HG02884 (cell line): ENCODE measurements around the gene CSAG3.
A peak's percentile ranks its signal among the peaks of the same experiment; 100 is the strongest.
"Not testable (repeated sequence)": the region's sequence is repeated elsewhere in the genome, so short reads cannot be mapped to it uniquely, and the experiment has no call there.

Experiments used
- ATAC-seq: cut with Tn5 transposase; IDR thresholded peaks from one replicate; pipeline ENCODE4 v1.9.1; 2021; ENCODE audit warnings: mild to moderate bottlenecking, moderate library complexity; ENCODE audit not compliant: unreplicated experiment

Gene CSAG3

GRCh38 chrX:152758918-152759317 lies at the start of gene CSAG3:
TSS of gene CSAG3 (plus strand) at chrX:152759218.
- ATAC-seq: not testable (repeated sequence)

GRCh38 chrX:152713195-152713594 lies 45.8 kb upstream of the CSAG3 start:
- not testable (repeated sequence) for ATAC-seq

- not testable (repeated sequence) for ATAC-seq
These were observed 44.9 kb upstream of the CSAG3 start, which contains the start of gene MAGEA2B for GRCh38 chrX:152713815-152714787. TSS of gene MAGEA2B (plus strand) at chrX:152714628. CDS start at chrX:152717107, 2,479 bp downstream.

- no peak for ATAC-seq
These were observed 33.6 kb upstream of the CSAG3 start for GRCh38 chrX:152725409-152725808.

- ATAC-seq: no peak
These were observed 25.6 kb upstream of the CSAG3 start, which contains the start of the genes CSAG1 and MAGEA12 for GRCh38 chrX:152733261-152733975. TSS of gene CSAG1 (minus strand) at chrX:152733721. CDS start at chrX:152732460, 1,261 bp downstream. TSS of gene MAGEA12 (plus strand) at chrX:152733757. CDS start at chrX:152736162, 2,405 bp downstream.

GRCh38 chrX:152734143-152734858 lies 24.7 kb upstream of the CSAG3 start:
- not testable (repeated sequence) for ATAC-seq

- no peak for ATAC-seq
These were observed 23.9 kb upstream of the CSAG3 start for GRCh38 chrX:152735101-152735500.

- ATAC-seq: no peak
These were observed 23.0 kb upstream of the CSAG3 start for GRCh38 chrX:152735860-152736511.

GRCh38 chrX:152736528-152736927 lies 22.5 kb upstream of the CSAG3 start:
- not testable (repeated sequence) for ATAC-seq

GRCh38 chrX:152738560-152738959 lies 20.5 kb upstream of the CSAG3 start:
- ATAC-seq: no peak

- ATAC-seq: not testable (repeated sequence)
These were observed 5.0 kb upstream of the CSAG3 start, which contains the start of gene MAGEA2 for GRCh38 chrX:152753686-152754650. TSS of gene MAGEA2 (minus strand) at chrX:152753842. CDS start at chrX:152751363, 2,479 bp downstream.

- ATAC-seq: not testable (repeated sequence)
These were observed 4.1 kb upstream of the CSAG3 start for GRCh38 chrX:152754871-152755270.

- ATAC-seq: not testable (repeated sequence)
These were observed 526 bp downstream of the CSAG3 start for GRCh38 chrX:152759544-152759943.

GRCh38 chrX:152761582-152761981 lies 2.6 kb downstream of the CSAG3 start:
- not testable (repeated sequence) for ATAC-seq

- ATAC-seq: not testable (repeated sequence)
These were observed 7.5 kb downstream of the CSAG3 start for GRCh38 chrX:152766562-152766961.

GRCh38 chrX:152769549-152770289 lies 10.7 kb downstream of the CSAG3 start, which contains the start of gene MAGEA6:
TSS of gene MAGEA6 (minus strand) at chrX:152769689. CDS start at chrX:152767650, 2,039 bp downstream.
- ATAC-seq: not testable (repeated sequence)

GRCh38 chrX:152787062-152787461 lies 28.0 kb downstream of the CSAG3 start:
- ATAC-seq: peak; percentile 76

- ATAC-seq: no peak
These were observed 39.9 kb downstream of the CSAG3 start for GRCh38 chrX:152798945-152799344.
